IMR-90 (cell line): ENCODE results near the gene GPR152. TPM values are rescaled to one million over a fixed set of nuclear protein-coding genes. Genes with fewer than 3 reads are reported as not detected.

Experiments
- ATAC-seq: fragments of 200-7000 bp; cut with Tn5 transposase; 2 replicates; pipeline ENCODE4 v1.9.1; 2020; ENCODE audit warnings: low read depth, mild to moderate bottlenecking, moderate library complexity
- BruUV-seq: library from RNA; stranded (reverse); fragments of 400-500 nt; replicated peaks from 2 replicates; lab custom pipeline; 2021; lab: Mats Ljungman, UMichigan
- CTCF ChIA-PET: fragments of 300-600 bp; formaldehyde crosslinking; extraction: SDS; loops from one replicate; lab custom pipeline; 2021; ENCODE audit warnings: antibody characterized with exemption; lab: Yijun Ruan, JAX
- POLR2A ChIA-PET: fragments of 300-600 bp; sonication (Branson Sonifier 250); formaldehyde crosslinking; loops from one replicate; lab custom pipeline; 2022; ENCODE audit warnings: antibody characterized with exemption; ENCODE audit not compliant: unreplicated experiment; lab: Charles Lee
- DNase-seq: peaks from one replicate; pipeline ENCODE4 v3.0.0; 2013
- H2AFZ ChIP-seq: replicated peaks from 2 replicates; pipeline ENCODE3; 2013; ENCODE audit warnings: low read length, mild to moderate bottlenecking; ENCODE audit not compliant: poor library complexity
- H2AK5ac ChIP-seq: 2 replicates; pipeline ENCODE4 v1.6.1; 2013; ENCODE audit warnings: low read depth, low read length, inconsistent platforms
- H2AK9ac ChIP-seq: replicated peaks from 2 replicates; pipeline ENCODE3; 2013; ENCODE audit warnings: mild to moderate bottlenecking, low read depth, low read length, moderate library complexity; ENCODE audit not compliant: poor library complexity
- H2BK120ac ChIP-seq: 2 replicates; pipeline ENCODE4 v1.6.1; 2013; ENCODE audit warnings: low read depth, low read length, inconsistent platforms
- H2BK15ac ChIP-seq: 3 replicates; pipeline ENCODE4 v1.6.1; 2013; ENCODE audit warnings: low read depth, low read length, inconsistent platforms
- H2BK20ac ChIP-seq: 2 replicates; pipeline ENCODE4 v1.6.1; 2013; ENCODE audit warnings: low read depth, mild to moderate bottlenecking, inconsistent platforms, low read length, moderate library complexity
- H2BK5ac ChIP-seq: 2 replicates; pipeline ENCODE4 v1.6.1; 2013; ENCODE audit warnings: mild to moderate bottlenecking, low read depth, low read length, inconsistent platforms; ENCODE audit not compliant: poor library complexity, severe bottlenecking
- H3K14ac ChIP-seq: replicated peaks from 2 replicates; pipeline ENCODE4 v1.6.1; 2013; ENCODE audit warnings: low read depth, low read length, inconsistent platforms
- H3K18ac ChIP-seq: 2 replicates; pipeline ENCODE4 v1.6.1; 2013; ENCODE audit warnings: low read depth, low read length, control low read depth
- H3K23ac ChIP-seq: 2 replicates; pipeline ENCODE4 v1.6.1; 2013; ENCODE audit warnings: low read depth, low read length, inconsistent platforms
- H3K27ac ChIP-seq: 2 replicates; pipeline ENCODE4 v1.5.1; 2013; ENCODE audit warnings: mild to moderate bottlenecking, control low read depth, low read length; ENCODE audit not compliant: insufficient read depth
- H3K27me3 ChIP-seq: 2 replicates; pipeline ENCODE4 v1.6.1; 2013; ENCODE audit warnings: low read length; ENCODE audit not compliant: control insufficient read depth, insufficient read depth
- H3K36me3 ChIP-seq: 2 replicates; pipeline ENCODE4 v1.6.1; 2013; ENCODE audit warnings: low read length, mixed read lengths; ENCODE audit not compliant: control insufficient read depth, insufficient read depth
- H3K4ac ChIP-seq: 2 replicates; pipeline ENCODE4 v1.6.1; 2013; ENCODE audit warnings: low read depth, low read length, inconsistent platforms
- H3K4me1 ChIP-seq: 2 replicates; pipeline ENCODE4 v1.6.1; 2013; ENCODE audit warnings: low read length, mixed read lengths; ENCODE audit not compliant: control insufficient read depth, insufficient read depth
- H3K4me2 ChIP-seq: 2 replicates; pipeline ENCODE4 v1.6.1; 2013; ENCODE audit warnings: low read depth, mild to moderate bottlenecking, control low read depth, low read length, moderate library complexity
- H3K4me3 ChIP-seq: 2 replicates; pipeline ENCODE4 v1.5.1; 2013; ENCODE audit warnings: low read depth, mild to moderate bottlenecking, control low read depth, low read length, moderate library complexity; ENCODE audit not compliant: insufficient read depth
- H3K56ac ChIP-seq: 2 replicates; pipeline ENCODE4 v1.6.1; 2013; ENCODE audit warnings: low read length, inconsistent platforms; ENCODE audit not compliant: insufficient read depth; ENCODE audit errors: extremely low read depth
- H3K79me1 ChIP-seq, 2 experiments: 2 replicates each; pipeline ENCODE4 v1.6.1; 2013; ENCODE audit warnings: low read length in 2 of 2, inconsistent platforms in 1 of 2, low read depth in 1 of 2
- H3K9ac ChIP-seq: 2 replicates; pipeline ENCODE4 v1.6.1; 2013; ENCODE audit warnings: low read depth, low read length, control low read depth
- H3K9me1 ChIP-seq: 2 replicates; pipeline ENCODE4 v1.6.1; 2013; ENCODE audit warnings: low read length, inconsistent platforms; ENCODE audit not compliant: insufficient read depth
- H3K9me3 ChIP-seq: 2 replicates; pipeline ENCODE4 v1.6.1; 2013; ENCODE audit warnings: low read length; ENCODE audit not compliant: control insufficient read depth, insufficient read depth
- H4K20me1 ChIP-seq: 2 replicates; pipeline ENCODE4 v1.6.1; 2013; ENCODE audit warnings: low read length, inconsistent platforms; ENCODE audit not compliant: insufficient read depth
- H4K5ac ChIP-seq: 2 replicates; pipeline ENCODE4 v1.6.1; 2013; ENCODE audit warnings: mild to moderate bottlenecking, low read depth, low read length, control low read depth
- H4K8ac ChIP-seq, 2 experiments: 2 replicates each; pipeline ENCODE4 v1.6.1; 2013; ENCODE audit warnings: low read depth in 2 of 2, low read length in 2 of 2, control low read depth in 1 of 2, inconsistent platforms in 1 of 2
- H4K91ac ChIP-seq: 2 replicates; pipeline ENCODE4 v1.6.1; 2013; ENCODE audit warnings: low read depth, low read length, inconsistent platforms; ENCODE audit not compliant: insufficient read depth
- BHLHE40 ChIP-seq: fragments of 150-350 bp; IDR thresholded peaks from 2 replicates; pipeline ENCODE4 v1.6.1; 2016; ENCODE audit warnings: mild to moderate bottlenecking, low read depth, low read length
- CEBPB ChIP-seq: IDR thresholded peaks from 2 replicates; pipeline ENCODE4 v1.6.1; 2012; ENCODE audit warnings: low read depth, low read length, improper control_type of control experiment
- CHD1 ChIP-seq: IDR thresholded peaks from 2 replicates; pipeline ENCODE4 v1.6.1; 2012; ENCODE audit warnings: low read depth, low read length, improper control_type of control experiment
- FOS ChIP-seq: fragments of 150-350 bp; IDR thresholded peaks from 2 replicates; pipeline ENCODE4 v1.6.1; 2016; ENCODE audit warnings: low read depth, low read length
- MAZ ChIP-seq: IDR thresholded peaks from 2 replicates; pipeline ENCODE4 v1.6.1; 2012; ENCODE audit warnings: low read depth, mild to moderate bottlenecking, low read length, improper control_type of control experiment, moderate library complexity, borderline replicate concordance
- MXI1 ChIP-seq: IDR thresholded peaks from 2 replicates; pipeline ENCODE4 v1.6.1; 2012; ENCODE audit warnings: low read depth, mild to moderate bottlenecking, low read length, moderate library complexity, borderline replicate concordance
- NFE2L2 ChIP-seq: fragments of 150-350 bp; IDR thresholded peaks from 2 replicates; pipeline ENCODE4 v1.6.1; 2016; ENCODE audit warnings: low read depth, mild to moderate bottlenecking, low read length
- RCOR1 ChIP-seq: IDR thresholded peaks from 2 replicates; pipeline ENCODE4 v1.6.1; 2012; ENCODE audit warnings: mild to moderate bottlenecking, low read length, improper control_type of control experiment; ENCODE audit not compliant: insufficient replicate concordance
- WGBS, 2 experiments: methylation state at CpG; one replicate each; pipeline versions ENCODE4 v1.1.5 to v1.1.7; 2013; ENCODE audit warnings: missing lambda C conversion rate in 2 of 2; ENCODE audit not compliant: insufficient read length in 1 of 2; ENCODE audit errors: extremely low coverage in 2 of 2; 5-methylcytosine and 5-hydroxymethylcytosine counted together
- dilution Hi-C: fragments of 300-500 bp; cut with HindIII; formaldehyde crosslinking; loops from one replicate; pipeline ENCODE4 v1.14.3; 2018; ENCODE audit warnings: low sequenced_read_pairs; ENCODE audit not compliant: unreplicated experiment
- in situ Hi-C: fragments of 300-500 bp; cut with MboI; formaldehyde crosslinking; loops from 3 replicates; pipeline ENCODE4 v1.14.3; 2019; ENCODE audit warnings: low sequenced_read_pairs, inconsistent platforms, mixed read lengths
- intact Hi-C: fragments of 100-400 bp; cut with micrococcal nuclease; formaldehyde crosslinking; loops from 2 replicates; pipeline ENCODE4 v1.10.0; 2022
- polyA plus RNA-seq, 3 experiments: library from polyadenylated mRNA; depleted of rRNA; stranded (reverse); fragments of >200 nt; gene quantifications; 2 replicates each; pipeline ENCODE4 v1.2.3, GENCODE V29; 2012; ENCODE audit warnings: low replicate concordance in 1 of 3
- total RNA-seq: library from RNA; depleted of rRNA; stranded (reverse); fragments of >200 nt; gene quantifications from 2 replicates; pipeline ENCODE4 v1.2.3, GENCODE V29; 2012

The GPR152 gene
- total and polyA plus RNA-seq, 2 of the 4 experiments (the other 2 are of a cell fraction), result not detected

DNA sequence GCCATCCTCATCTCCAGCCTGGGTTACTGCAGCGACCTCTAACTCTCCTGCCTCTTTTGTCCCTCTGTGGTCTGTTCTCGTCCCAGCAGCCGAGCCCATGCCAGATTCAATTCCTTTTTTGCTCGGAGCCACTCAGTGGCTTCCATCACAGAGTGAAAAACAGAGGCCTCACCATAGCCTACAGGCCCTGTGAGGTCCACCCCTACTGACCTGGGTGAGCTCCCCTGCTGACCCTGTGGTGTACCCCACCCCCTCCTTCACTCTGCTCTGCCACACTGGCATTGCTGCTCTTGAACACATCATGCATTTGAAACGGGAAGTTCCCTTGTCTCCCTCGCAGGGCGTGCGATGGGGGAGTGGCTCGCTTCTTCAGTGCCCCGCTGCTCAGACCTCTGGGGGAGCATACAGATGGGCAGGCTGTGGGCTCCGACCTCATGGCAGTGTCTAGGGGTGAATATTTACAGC is 32.4 kb upstream of the GPR152 start:
- no peak overlapping the region for H3K4me2 ChIP-seq
- H2BK120ac ChIP-seq, result no peak overlapping the region
- H3K9me3 ChIP-seq, result no peaks in the 10 kb centered on the region
- H3K14ac ChIP-seq, result no peak overlapping the region
- peaks cover 14 to 38% of the 10 kb centered on the region in 2 experiments for H3K79me1 ChIP-seq
- H3K9me1 ChIP-seq, result peaks cover 18% of the 10 kb centered on the region
- ChIA-PET POLR2A (interaction anchor here (0.5 kb wide), 1 partner anchor 83 kb away, joined by 3 read pairs; the partner anchor contains the start of gene PPP1CA), CTCF (no interaction called here)
- no peak overlapping the region for H3K56ac ChIP-seq
- H4K91ac ChIP-seq, result no peak overlapping the region
- peaks cover 14% of the 10 kb centered on the region for H3K36me3 ChIP-seq
- intact Hi-C loops (loop anchor here (5.0 kb wide), 1 partner anchor 63 kb away; no protein-coding TSS in a partner anchor), in situ Hi-C loops (no loop called here), dilution Hi-C loops (no loop called here)
- H3K18ac ChIP-seq, result no peak overlapping the region
- no TSS peak for BruUV-seq
- TF ChIP-seq FOS (no peak), MXI1 (no peak), CEBPB (no peak), NFE2L2 (no peak), BHLHE40 (no peak), RCOR1 (no peak), MAZ (no peak), CHD1 (no peak)
- H2BK15ac ChIP-seq, result no peak overlapping the region
- no peak overlapping the region for H2BK5ac ChIP-seq
- no peak overlapping the region for H2AK5ac ChIP-seq
- DNase-seq (no peak), ATAC-seq (no peak)
- no peak overlapping the region for H2BK20ac ChIP-seq
- H2AFZ ChIP-seq, result no peak overlapping the region
- H3K9ac ChIP-seq, result no peak overlapping the region
- H4K5ac ChIP-seq, result no peak overlapping the region
- H3K27me3 ChIP-seq, result no peaks in the 10 kb centered on the region
- WGBS, 2 experiments, result 94% methylated on average over 9 of the region's 11 CpGs; no CpG with 5 or more reads in 1 of the 2 experiments
- no peaks in the 10 kb centered on the region; the same call in none of the 2 replicates for H4K20me1 ChIP-seq
- H3K4ac ChIP-seq, result no peak overlapping the region
- no peak overlapping the region for H4K8ac ChIP-seq
- no peak overlapping the region for H3K27ac ChIP-seq
- H3K4me3 ChIP-seq, result no peak overlapping the region
- H3K23ac ChIP-seq, result no peak overlapping the region
- peaks cover 3% of the 10 kb centered on the region; the same call in 1 of the 2 replicates for H3K4me1 ChIP-seq
- peak overlapping the region; percentile 24 for H2AK9ac ChIP-seq
